HG03095 (cell line): ENCODE results near the gene RFFL.

ENCODE experiments used
- ATAC-seq: cut with Tn5 transposase; IDR thresholded peaks from one replicate; pipeline ENCODE4 v1.9.1; 2021; ENCODE audit warnings: moderate library complexity; ENCODE audit not compliant: unreplicated experiment

Gene RFFL

GRCh38 chr17:35081638-35082037 lies 18.1 kb upstream of the RFFL start:
- no peak for ATAC-seq

GRCh38 chr17:35080536-35080935 lies 17.0 kb upstream of the RFFL start:
- ATAC-seq, result peak; percentile 72

GRCh38 chr17:35079547-35080423 lies 16.3 kb upstream of the RFFL start:
- no peak for ATAC-seq

GRCh38 chr17:35076874-35077273 lies 13.4 kb upstream of the RFFL start:
- no peak for ATAC-seq

GRCh38 chr17:35074711-35075707 lies 11.5 kb upstream of the RFFL start:
- ATAC-seq, result no peak

- no peak for ATAC-seq
Observed at GRCh38 chr17:35073991-35074627, 10.6 kb upstream of the RFFL start.

GRCh38 chr17:35073183-35073790 lies 9.8 kb upstream of the RFFL start:
- no peak for ATAC-seq

GRCh38 chr17:35069311-35069710 lies 5.8 kb upstream of the RFFL start:
- no peak for ATAC-seq

GRCh38 chr17:35068249-35068648 lies 4.7 kb upstream of the RFFL start:
- no peak for ATAC-seq

- ATAC-seq, result no peak
Observed at GRCh38 chr17:35065880-35066279, 2.4 kb upstream of the RFFL start.

- ATAC-seq, result no peak
Observed at GRCh38 chr17:35064516-35065215, 1.2 kb upstream of the RFFL start.

- ATAC-seq, result no peak
Observed at GRCh38 chr17:35062308-35062707, 1.2 kb downstream of the RFFL start.

GRCh38 chr17:35057332-35057915 lies 6.1 kb downstream of the RFFL start:
- no peak for ATAC-seq

GRCh38 chr17:35056013-35056412 lies 7.5 kb downstream of the RFFL start:
- ATAC-seq, result no peak

- no peak for ATAC-seq
Observed at GRCh38 chr17:35053204-35053603, 10.3 kb downstream of the RFFL start.

GRCh38 chr17:35052780-35053179 lies 10.7 kb downstream of the RFFL start:
- ATAC-seq, result no peak

- ATAC-seq, result no peak
Observed at GRCh38 chr17:35052241-35052610, 11.3 kb downstream of the RFFL start.

- ATAC-seq, result no peak
Observed at GRCh38 chr17:35051579-35052240, 11.8 kb downstream of the RFFL start.

GRCh38 chr17:35051183-35051578 lies 12.3 kb downstream of the RFFL start:
- ATAC-seq, result no peak
